PC-3 (cell line): ENCODE results near the gene PEAK3. TPM values are rescaled to one million over a fixed set of nuclear protein-coding genes. Genes with fewer than 3 reads are reported as not detected.

Experiments
- ATAC-seq: fragments of 200-7000 bp; cut with Tn5 transposase; 2 replicates; pipeline ENCODE4 v1.9.1; 2020; ENCODE audit warnings: mild to moderate bottlenecking, moderate library complexity
- BruUV-seq: library from RNA; stranded (reverse); fragments of 400-500 nt; replicated peaks from 2 replicates; lab custom pipeline; 2021; lab: Mats Ljungman, UMichigan
- CTCF ChIA-PET: fragments of 300-600 bp; sonication (Branson Sonifier 250); formaldehyde crosslinking; loops from one replicate; lab custom pipeline; 2022; ENCODE audit warnings: antibody characterized with exemption; lab: Charles Lee
- POLR2A ChIA-PET: fragments of 300-600 bp; sonication (Branson Sonifier 250); formaldehyde crosslinking; loops from one replicate; lab custom pipeline; 2022; ENCODE audit warnings: antibody characterized with exemption; ENCODE audit not compliant: unreplicated experiment; lab: Charles Lee
- DNase-seq: peaks from one replicate; pipeline ENCODE4 v3.0.0-alpha.2; 2015
- H2AFZ ChIP-seq: fragments of 300-600 bp; sonication (generic); 2 replicates; pipeline ENCODE4 v1.6.0; 2016; ENCODE audit warnings: antibody characterized with exemption, low read length
- H3F3A ChIP-seq: fragments of 300-600 bp; sonication (generic); one replicate; pipeline ENCODE4 v1.6.0; 2017; ENCODE audit warnings: antibody characterized with exemption, low read length, control low read depth, mild to moderate bottlenecking; ENCODE audit not compliant: unreplicated experiment
- H3K27ac ChIP-seq: fragments of 300-600 bp; sonication (generic); 2 replicates; pipeline ENCODE4 v1.5.1; 2016; ENCODE audit warnings: mild to moderate bottlenecking, low read length
- H3K27me3 ChIP-seq: fragments of 300-600 bp; sonication (generic); 2 replicates; pipeline ENCODE4 v1.6.1; 2016; ENCODE audit warnings: low read length, mixed read lengths
- H3K36me3 ChIP-seq: fragments of 300-600 bp; sonication (generic); 2 replicates; pipeline ENCODE4 v1.6.1; 2016; ENCODE audit warnings: low read depth, mixed run types, low read length, mixed read lengths
- H3K4me1 ChIP-seq: fragments of 300-600 bp; sonication (generic); 2 replicates; pipeline ENCODE4 v1.5.1; 2016; ENCODE audit warnings: low read length; ENCODE audit not compliant: insufficient read depth
- H3K4me2 ChIP-seq: fragments of 300-600 bp; sonication (generic); 2 replicates; pipeline ENCODE4 v1.6.0; 2016; ENCODE audit warnings: low read length
- H3K4me3 ChIP-seq: fragments of 300-600 bp; sonication (generic); 2 replicates; pipeline ENCODE4 v1.5.1; 2016; ENCODE audit warnings: mild to moderate bottlenecking, low read length, mixed read lengths
- H3K79me2 ChIP-seq: fragments of 300-600 bp; sonication (generic); 2 replicates; pipeline ENCODE4 v1.6.1; 2017; ENCODE audit warnings: low read length, mixed read lengths
- H3K9ac ChIP-seq: fragments of 300-600 bp; sonication (generic); 2 replicates; pipeline ENCODE4 v1.6.0; 2016; ENCODE audit warnings: mild to moderate bottlenecking, low read length
- H3K9me2 ChIP-seq: fragments of 300-600 bp; sonication (generic); replicated peaks from 2 replicates; pipeline ENCODE4 v1.6.1; 2016; ENCODE audit warnings: mixed run types, low read length, mixed read lengths
- H3K9me3 ChIP-seq: fragments of 300-600 bp; sonication (generic); 2 replicates; pipeline ENCODE4 v1.6.1; 2016; ENCODE audit warnings: low read length, mixed read lengths
- H4K20me1 ChIP-seq: fragments of 300-600 bp; sonication (generic); 2 replicates; pipeline ENCODE4 v1.6.1; 2016; ENCODE audit warnings: low read length, mixed read lengths
- EZH2 ChIP-seq: fragments of 300-600 bp; sonication (generic); IDR thresholded peaks from one replicate; pipeline ENCODE4 v1.6.1; 2017; ENCODE audit warnings: antibody characterized with exemption, mild to moderate bottlenecking, low read length; ENCODE audit not compliant: unreplicated experiment
- EZH2phosphoT487 ChIP-seq: fragments of 300-600 bp; sonication (generic); IDR thresholded peaks from 2 replicates; pipeline ENCODE4 v1.6.1; 2018; ENCODE audit warnings: mild to moderate bottlenecking, antibody characterized with exemption, low read length, borderline replicate concordance
- intact Hi-C: fragments of 100-400 bp; cut with micrococcal nuclease; formaldehyde crosslinking; loops from 2 replicates; pipeline ENCODE4 v1.9.0; 2023
- microRNA-seq: library from miRNA; unstranded; fragments of <30 nt; microRNA quantifications from one replicate; pipeline ENCODE4 v1.1.0, GENCODE V29; 2020; ENCODE audit not compliant: unreplicated experiment
- total RNA-seq: library from RNA; depleted of rRNA; stranded (reverse); fragments of >200 nt; gene quantifications from 2 replicates; pipeline ENCODE4 v1.2.3, GENCODE V29; 2014; rRNA removed
- TF ChIP-seq, protein P1 (sequence below): fragments of 300-600 bp; sonication (generic); conservative IDR thresholded peaks from 2 replicates; pipeline ENCODE4 v1.5.1; 2017; ENCODE audit warnings: antibody characterized with exemption, low read depth, mild to moderate bottlenecking, low read length

Gene PEAK3
- total RNA-seq, 1 experiment from 2014 or later, result not detected

DNA sequence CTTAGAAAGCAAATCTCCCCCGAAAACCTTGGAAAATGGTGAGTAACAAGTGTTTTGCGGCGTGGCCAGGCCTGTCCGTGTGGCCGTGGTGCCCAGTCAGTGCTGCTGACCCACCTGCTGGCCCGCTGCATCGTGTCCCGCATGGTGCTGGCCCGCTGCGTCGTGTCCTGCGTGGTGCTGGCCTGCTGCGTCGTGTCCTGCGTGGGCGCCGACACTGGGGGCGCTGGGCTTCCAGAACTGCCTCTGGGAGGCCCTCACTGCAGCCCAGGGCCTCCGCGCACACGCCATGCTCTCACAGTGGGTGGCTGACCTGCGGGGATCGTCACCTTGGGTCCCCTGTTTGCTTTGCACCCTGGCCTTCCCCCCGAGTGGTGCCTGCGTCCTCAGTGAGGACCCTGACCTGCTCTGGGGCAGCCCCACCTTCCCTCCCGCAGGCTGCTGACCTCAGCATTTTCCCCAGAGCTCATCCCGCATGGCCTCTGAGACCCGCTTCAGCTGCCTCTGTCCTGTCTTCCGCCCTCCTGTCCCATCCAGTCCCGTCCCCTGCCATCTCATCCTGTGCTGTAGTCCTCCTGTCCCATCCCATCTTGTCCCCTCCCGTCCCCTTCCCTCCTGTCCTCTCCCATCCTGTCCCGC, 56.4 kb downstream of the PEAK3 start:
- BruUV-seq, result no TSS peak
- H3K4me1 ChIP-seq, result no peaks in the 10 kb centered on the region
- H3K4me2 ChIP-seq, result no peak overlapping the region
- no peak overlapping the region for H3K9ac ChIP-seq
- ChIA-PET CTCF (no interaction called here), POLR2A (no interaction called here)
- H3K9me2 ChIP-seq, result no peaks in the 10 kb centered on the region
- DNase-seq (no peak), ATAC-seq (no peak)
- no peaks in the 10 kb centered on the region for H3F3A ChIP-seq
- no peaks in the 10 kb centered on the region for H3K9me3 ChIP-seq
- H2AFZ ChIP-seq, result no peak overlapping the region
- intact Hi-C loops, result no loop called here
- H3K36me3 ChIP-seq, result peaks cover 2% of the 10 kb centered on the region; the same call in 1 of the 2 replicates
- no peak overlapping the region for H3K27ac ChIP-seq
- no peak for TF ChIP-seq EZH2
- no peak for TF ChIP-seq EZH2phosphoT487
- H3K4me3 ChIP-seq, result no peak overlapping the region
- H3K79me2 ChIP-seq, result no peaks in the 10 kb centered on the region
- H3K27me3 ChIP-seq, result no peaks in the 10 kb centered on the region
- no peaks in the 10 kb centered on the region for H4K20me1 ChIP-seq

DNA sequence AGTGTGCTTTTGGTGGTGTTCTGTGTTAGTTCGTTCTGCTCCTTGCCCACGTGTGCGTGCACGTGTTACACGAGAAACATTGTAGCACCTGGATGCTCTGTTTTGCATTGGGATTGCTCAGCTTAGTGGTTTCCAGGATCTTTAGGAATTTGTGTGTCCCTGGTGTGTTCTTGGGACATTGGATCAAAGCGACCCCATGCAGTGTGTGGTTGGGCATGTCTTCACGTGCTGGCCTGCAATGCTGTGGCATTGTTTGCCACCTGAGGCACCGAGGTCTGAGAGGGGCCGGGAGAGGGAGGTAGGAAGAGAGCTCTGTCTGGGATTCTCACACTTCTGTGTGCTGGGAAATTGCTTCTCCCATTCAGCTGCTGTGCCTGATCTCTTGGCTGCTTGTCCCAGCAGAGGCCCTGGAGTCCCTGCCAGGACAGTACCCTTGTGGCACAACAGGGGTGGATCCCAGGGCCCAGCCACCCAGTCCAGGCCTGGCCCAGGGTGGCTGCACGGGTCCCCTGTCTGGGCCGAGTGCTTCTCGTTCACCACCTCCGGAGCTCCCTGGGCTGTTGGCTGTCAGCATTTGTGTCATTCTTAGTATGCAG, 57.1 kb downstream of the PEAK3 start:
- no peaks in the 10 kb centered on the region for H3F3A ChIP-seq
- no peaks in the 10 kb centered on the region for H3K9me3 ChIP-seq
- no peaks in the 10 kb centered on the region for H3K27me3 ChIP-seq
- ATAC-seq (no peak), DNase-seq (no peak)
- no peak overlapping the region for H3K27ac ChIP-seq
- CTCF ChIA-PET, result no interaction called here
- no peaks in the 10 kb centered on the region for H3K4me1 ChIP-seq
- TF ChIP-seq EZH2phosphoT487 (no peak), EZH2 (no peak)
- TF ChIP-seq, protein P1, sequence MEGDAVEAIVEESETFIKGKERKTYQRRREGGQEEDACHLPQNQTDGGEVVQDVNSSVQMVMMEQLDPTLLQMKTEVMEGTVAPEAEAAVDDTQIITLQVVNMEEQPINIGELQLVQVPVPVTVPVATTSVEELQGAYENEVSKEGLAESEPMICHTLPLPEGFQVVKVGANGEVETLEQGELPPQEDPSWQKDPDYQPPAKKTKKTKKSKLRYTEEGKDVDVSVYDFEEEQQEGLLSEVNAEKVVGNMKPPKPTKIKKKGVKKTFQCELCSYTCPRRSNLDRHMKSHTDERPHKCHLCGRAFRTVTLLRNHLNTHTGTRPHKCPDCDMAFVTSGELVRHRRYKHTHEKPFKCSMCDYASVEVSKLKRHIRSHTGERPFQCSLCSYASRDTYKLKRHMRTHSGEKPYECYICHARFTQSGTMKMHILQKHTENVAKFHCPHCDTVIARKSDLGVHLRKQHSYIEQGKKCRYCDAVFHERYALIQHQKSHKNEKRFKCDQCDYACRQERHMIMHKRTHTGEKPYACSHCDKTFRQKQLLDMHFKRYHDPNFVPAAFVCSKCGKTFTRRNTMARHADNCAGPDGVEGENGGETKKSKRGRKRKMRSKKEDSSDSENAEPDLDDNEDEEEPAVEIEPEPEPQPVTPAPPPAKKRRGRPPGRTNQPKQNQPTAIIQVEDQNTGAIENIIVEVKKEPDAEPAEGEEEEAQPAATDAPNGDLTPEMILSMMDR, result no peak
- intact Hi-C loops, result no loop called here
- no peak overlapping the region for H3K4me3 ChIP-seq
- no peaks in the 10 kb centered on the region for H3K9me2 ChIP-seq
- no TSS peak for BruUV-seq
- peaks cover 2% of the 10 kb centered on the region; the same call in 1 of the 2 replicates for H3K36me3 ChIP-seq
- H2AFZ ChIP-seq, result no peak overlapping the region
- H3K79me2 ChIP-seq, result no peaks in the 10 kb centered on the region
- H3K4me2 ChIP-seq, result no peak overlapping the region
- POLR2A ChIA-PET, result no interaction called here
- H3K9ac ChIP-seq, result no peak overlapping the region
- no peaks in the 10 kb centered on the region for H4K20me1 ChIP-seq

Small RNA genes within 50 kb of the gene (microRNA-seq; reads per million reads assigned to microRNA genes)
- gene MIR1227, result 3.5 reads per million, percentile 12 among the genes with 10 or more reads in this experiment
- not detected for gene MIR4321

Other genes starting within 250 kb of the PEAK3 start
- gene MKNK2, start 230.9 kb downstream of the PEAK3 start, total RNA-seq, result 95.4 and 96.8 TPM in 2 replicates
- gene MOB3A, start 185.8 kb downstream of the PEAK3 start, total RNA-seq, result 15.1 and 24.8 TPM in 2 replicates
- gene IZUMO4, start 185.3 kb downstream of the PEAK3 start, total RNA-seq, result 1.0 and 3.6 TPM in 2 replicates
- 103 and 142 TPM in 2 replicates for gene AP3D1, start 130.6 kb downstream of the PEAK3 start, total RNA-seq
- gene DOT1L, start 118.2 kb downstream of the PEAK3 start, total RNA-seq, result 11.4 and 19.7 TPM in 2 replicates
- gene PLEKHJ1, start 45.8 kb downstream of the PEAK3 start, total RNA-seq, result 94.8 and 108 TPM in 2 replicates
- gene SF3A2, start 45.4 kb downstream of the PEAK3 start, total RNA-seq, result 33.8 and 55.5 TPM in 2 replicates
- gene AMH, start 32.9 kb downstream of the PEAK3 start, total RNA-seq, result 6.0 and 7.7 TPM in 2 replicates
- gene JSRP1, start 25.8 kb downstream of the PEAK3 start, total RNA-seq, result not detected in 2 replicates
- gene LINGO3, start 26.0 kb upstream of the PEAK3 start, total RNA-seq, result 0.58 TPM in 1 of 2 replicates, not detected in the other
- 204 and 282 TPM in 2 replicates for gene LSM7, start 46.4 kb upstream of the PEAK3 start, total RNA-seq
- 28.6 and 32.2 TPM in 2 replicates for gene SPPL2B, start 46.5 kb upstream of the PEAK3 start, total RNA-seq
- gene TMPRSS9, start 78.1 kb upstream of the PEAK3 start, total RNA-seq, result 0.17 TPM in 1 of 2 replicates, not detected in the other
- 129 and 131 TPM in 2 replicates for gene TIMM13, start 145.4 kb upstream of the PEAK3 start, total RNA-seq
- gene LMNB2, start 174.8 kb upstream of the PEAK3 start, total RNA-seq, result 220 and 327 TPM in 2 replicates
- gene GADD45B, start 194.0 kb upstream of the PEAK3 start, total RNA-seq, result 137 and 154 TPM in 2 replicates